Measurements from ENCODE around the gene CNDP2. TPM values are rescaled to one million over a fixed set of nuclear protein-coding genes. Genes with fewer than 3 reads are reported as not detected.

CNDP2 gene
- total and polyA plus RNA-seq, 2 donors (not counting 1 experiment from before 2014, with no cell fraction given), result 121 to 182 TPM

DNA sequence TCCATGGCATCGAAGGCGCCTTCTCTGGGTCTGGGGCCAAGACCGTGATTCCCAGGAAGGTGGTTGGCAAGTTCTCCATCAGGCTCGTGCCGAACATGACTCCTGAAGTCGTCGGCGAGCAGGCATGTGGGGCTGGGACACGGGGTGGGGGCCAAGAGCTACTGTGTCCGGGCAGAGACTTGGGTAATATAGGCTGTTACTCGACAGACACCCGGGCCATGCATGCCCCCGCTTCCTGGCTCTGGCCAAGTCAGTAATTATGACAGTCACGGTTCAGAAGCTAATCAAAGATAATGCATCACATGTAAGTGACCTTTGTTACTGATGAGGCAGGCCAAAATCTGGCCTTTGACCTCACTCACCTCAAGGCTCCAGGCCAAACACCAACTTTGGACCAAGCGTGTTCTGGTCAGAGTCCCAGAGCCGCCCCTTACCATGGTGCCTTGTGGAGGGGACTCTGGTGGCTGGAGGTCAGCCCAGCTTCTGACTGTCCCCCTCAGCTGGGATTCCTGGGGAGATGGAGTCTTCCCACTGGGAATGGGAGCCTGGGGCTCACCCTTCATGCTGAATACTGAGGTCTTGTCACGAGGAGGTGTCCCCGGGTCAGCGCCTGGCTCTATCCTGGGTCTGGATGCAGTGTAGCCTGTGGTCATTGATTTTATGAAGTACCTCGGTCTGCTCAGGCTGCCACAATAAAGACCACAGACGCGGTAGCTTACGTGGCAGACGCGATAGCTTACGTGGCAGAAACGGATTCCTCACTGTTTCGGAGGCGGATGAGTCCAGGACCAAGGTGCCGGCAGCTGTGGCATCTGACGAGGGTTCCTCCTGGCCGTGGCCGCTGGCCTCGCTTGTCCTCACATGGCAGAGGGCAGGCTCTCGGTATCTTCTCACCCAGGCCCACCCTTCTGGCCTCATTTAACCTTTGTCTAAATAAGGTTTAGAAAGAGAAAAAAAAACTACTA lies 20.4 kb downstream of the CNDP2 start:
- Histone ChIP-seq H3K4me1 (ENCODE audit: control insufficient read depth in 2 of 2, insufficient read depth in 2 of 2, low read length in 2 of 2) (no peaks in the 10 kb centered on the region), H3K4me2 (replicated peaks; ENCODE audit: low read depth, low read length, poor library complexity, severe bottlenecking) (no peak overlapping the region), H3K9ac (ENCODE audit: low read length) (no peak overlapping the region), H3K79me2 (ENCODE audit: control insufficient read depth, insufficient read depth, low read length) (peaks cover 26% of the 10 kb centered on the region), H3K9me3 (ENCODE audit: control extremely low read depth in 1 of 3, control insufficient read depth in 2 of 3, insufficient read depth in 1 of 3, low read length in 2 of 3) (no peaks in the 10 kb centered on the region), H2AFZ (ENCODE audit: insufficient read depth, low read depth, low read length, poor library complexity, severe bottlenecking) (no peak overlapping the region), H4K20me1 (ENCODE audit: control insufficient read depth, insufficient read depth, low read length, poor library complexity, severe bottlenecking) (peaks cover 48% of the 10 kb centered on the region), H3K27me3 (replicated peaks in 1 of 4; ENCODE audit: control extremely low read depth in 1 of 4, control insufficient read depth in 3 of 4, insufficient read depth in 4 of 4, low read length in 3 of 4) (no peaks in the 10 kb centered on the region), H3K36me3 (replicated peaks in 1 of 2; ENCODE audit: control extremely low read depth in 1 of 2, control insufficient read depth in 1 of 2, extremely low read depth in 1 of 2, insufficient read depth in 2 of 2, low read length in 1 of 2) (peaks cover 4 to 98% of the 10 kb centered on the region in 2 experiments), H3K4me3 (ENCODE audit: control extremely low read depth in 1 of 5, extremely low read depth in 1 of 5, insufficient read depth in 1 of 5, low read depth in 2 of 5, low read length in 4 of 5) (no peak overlapping the region), H3K27ac (ENCODE audit: low read length in 2 of 2) (no peak overlapping the region)
- TF ChIP-seq EZH2 (IDR thresholded peaks at IDR 0.05; ENCODE audit: borderline replicate concordance, insufficient read depth, low read depth, low read length, poor library complexity, severe bottlenecking), result no peak
- TF ChIP-seq, protein P1, sequence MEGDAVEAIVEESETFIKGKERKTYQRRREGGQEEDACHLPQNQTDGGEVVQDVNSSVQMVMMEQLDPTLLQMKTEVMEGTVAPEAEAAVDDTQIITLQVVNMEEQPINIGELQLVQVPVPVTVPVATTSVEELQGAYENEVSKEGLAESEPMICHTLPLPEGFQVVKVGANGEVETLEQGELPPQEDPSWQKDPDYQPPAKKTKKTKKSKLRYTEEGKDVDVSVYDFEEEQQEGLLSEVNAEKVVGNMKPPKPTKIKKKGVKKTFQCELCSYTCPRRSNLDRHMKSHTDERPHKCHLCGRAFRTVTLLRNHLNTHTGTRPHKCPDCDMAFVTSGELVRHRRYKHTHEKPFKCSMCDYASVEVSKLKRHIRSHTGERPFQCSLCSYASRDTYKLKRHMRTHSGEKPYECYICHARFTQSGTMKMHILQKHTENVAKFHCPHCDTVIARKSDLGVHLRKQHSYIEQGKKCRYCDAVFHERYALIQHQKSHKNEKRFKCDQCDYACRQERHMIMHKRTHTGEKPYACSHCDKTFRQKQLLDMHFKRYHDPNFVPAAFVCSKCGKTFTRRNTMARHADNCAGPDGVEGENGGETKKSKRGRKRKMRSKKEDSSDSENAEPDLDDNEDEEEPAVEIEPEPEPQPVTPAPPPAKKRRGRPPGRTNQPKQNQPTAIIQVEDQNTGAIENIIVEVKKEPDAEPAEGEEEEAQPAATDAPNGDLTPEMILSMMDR (IDR thresholded peaks at IDR 0.05), result no peak
- no peak for ATAC-seq (ENCODE audit: low read depth)
- intact Hi-C loops (cut with micrococcal nuclease), result no loop called here
- no peak overlapping the region for H3K4me3 Mint-ChIP-seq
- no peaks in the 10 kb centered on the region for H3K27me3 Mint-ChIP-seq
- no peak overlapping the region for H3K27ac Mint-ChIP-seq
- no peaks in the 10 kb centered on the region for H3K4me1 Mint-ChIP-seq
- DNase-seq, result no peak
- ChIA-PET CTCF (interaction anchor here (1.1 kb wide), 1 partner anchor 464 kb away, joined by 3 read pairs; no protein-coding TSS in a partner anchor), POLR2A (interaction anchor here (0.6 kb wide), 1 partner anchor 1755 kb away, joined by 3 read pairs; no protein-coding TSS in a partner anchor)
- over 99% methylated on average over 34 of the region's 35 CpGs for WGBS (ENCODE audit: insufficient coverage)
- H3K9me3 Mint-ChIP-seq (ENCODE audit: insufficient read depth), result no peaks in the 10 kb centered on the region

DNA sequence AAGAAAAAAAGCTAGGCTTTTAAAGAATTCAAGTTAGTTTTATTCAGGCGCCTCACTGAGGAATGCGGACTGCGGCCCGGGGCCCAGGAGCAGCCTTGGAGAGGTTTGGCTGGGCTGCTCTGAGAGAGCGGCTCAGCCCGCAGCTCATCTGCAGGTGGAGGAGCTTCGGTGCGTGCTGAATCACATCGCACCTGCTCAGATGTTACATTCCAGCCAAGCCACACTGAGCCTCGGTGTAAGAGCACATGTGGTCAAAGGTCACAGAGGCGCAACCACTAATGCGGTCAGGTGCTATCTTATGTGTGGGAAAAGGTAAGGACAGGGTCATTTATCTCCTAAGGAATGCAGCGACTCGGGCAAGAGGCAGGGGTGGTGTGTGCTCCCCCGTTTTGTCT lies 21.1 kb downstream of the CNDP2 start:
- Mint-ChIP-seq H3K27ac (no peak overlapping the region), H3K4me3 (no peak overlapping the region), H3K4me1 (no peaks in the 10 kb centered on the region), H3K27me3 (no peaks in the 10 kb centered on the region), H3K9me3 (ENCODE audit: insufficient read depth) (no peaks in the 10 kb centered on the region)
- ATAC-seq (ENCODE audit: low read depth) (no peak), DNase-seq (no peak)
- CTCF ChIA-PET, result no interaction called here
- Histone ChIP-seq H3K9me3 (ENCODE audit: control extremely low read depth in 1 of 3, control insufficient read depth in 2 of 3, insufficient read depth in 1 of 3, low read length in 2 of 3) (no peaks in the 10 kb centered on the region), H3K4me2 (replicated peaks; ENCODE audit: low read depth, low read length, poor library complexity, severe bottlenecking) (no peak overlapping the region), H3K79me2 (ENCODE audit: control insufficient read depth, insufficient read depth, low read length) (peaks cover 22% of the 10 kb centered on the region), H3K4me3 (ENCODE audit: control extremely low read depth in 1 of 5, extremely low read depth in 1 of 5, insufficient read depth in 1 of 5, low read depth in 2 of 5, low read length in 4 of 5) (no peak overlapping the region), H3K27me3 (replicated peaks in 1 of 4; ENCODE audit: control extremely low read depth in 1 of 4, control insufficient read depth in 3 of 4, insufficient read depth in 4 of 4, low read length in 3 of 4) (no peaks in the 10 kb centered on the region), H3K27ac (ENCODE audit: low read length in 2 of 2) (no peak overlapping the region), H3K9ac (ENCODE audit: low read length) (no peak overlapping the region), H4K20me1 (ENCODE audit: control insufficient read depth, insufficient read depth, low read length, poor library complexity, severe bottlenecking) (peaks cover 42% of the 10 kb centered on the region), H3K4me1 (ENCODE audit: control insufficient read depth in 2 of 2, insufficient read depth in 2 of 2, low read length in 2 of 2) (no peaks in the 10 kb centered on the region), H3K36me3 (replicated peaks in 1 of 2; ENCODE audit: control extremely low read depth in 1 of 2, control insufficient read depth in 1 of 2, extremely low read depth in 1 of 2, insufficient read depth in 2 of 2, low read length in 1 of 2) (peaks cover 4 to 98% of the 10 kb centered on the region in 2 experiments), H2AFZ (ENCODE audit: insufficient read depth, low read depth, low read length, poor library complexity, severe bottlenecking) (no peak overlapping the region)
- POLR2A ChIA-PET, result interaction anchor here (0.6 kb wide), 1 partner anchor 1755 kb away, joined by 3 read pairs; no protein-coding TSS in a partner anchor
- intact Hi-C loops (cut with micrococcal nuclease), result no loop called here
- no peak for TF ChIP-seq EZH2 (IDR thresholded peaks at IDR 0.05; ENCODE audit: borderline replicate concordance, insufficient read depth, low read depth, low read length, poor library complexity, severe bottlenecking)
- TF ChIP-seq, protein P1 (IDR thresholded peaks at IDR 0.05), result no peak
- WGBS (ENCODE audit: insufficient coverage), result 99% methylated on average over 15 of the region's 15 CpGs

Data from B cell (primary cell).